ENCODE measurements around the gene PACRG.

- TF ChIP-seq, protein P1, sequence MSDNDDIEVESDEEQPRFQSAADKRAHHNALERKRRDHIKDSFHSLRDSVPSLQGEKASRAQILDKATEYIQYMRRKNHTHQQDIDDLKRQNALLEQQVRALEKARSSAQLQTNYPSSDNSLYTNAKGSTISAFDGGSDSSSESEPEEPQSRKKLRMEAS (CRISPR knock-in tag; IDR thresholded peaks at IDR 0.05) = no peak
- TF ChIP-seq, protein P2, sequence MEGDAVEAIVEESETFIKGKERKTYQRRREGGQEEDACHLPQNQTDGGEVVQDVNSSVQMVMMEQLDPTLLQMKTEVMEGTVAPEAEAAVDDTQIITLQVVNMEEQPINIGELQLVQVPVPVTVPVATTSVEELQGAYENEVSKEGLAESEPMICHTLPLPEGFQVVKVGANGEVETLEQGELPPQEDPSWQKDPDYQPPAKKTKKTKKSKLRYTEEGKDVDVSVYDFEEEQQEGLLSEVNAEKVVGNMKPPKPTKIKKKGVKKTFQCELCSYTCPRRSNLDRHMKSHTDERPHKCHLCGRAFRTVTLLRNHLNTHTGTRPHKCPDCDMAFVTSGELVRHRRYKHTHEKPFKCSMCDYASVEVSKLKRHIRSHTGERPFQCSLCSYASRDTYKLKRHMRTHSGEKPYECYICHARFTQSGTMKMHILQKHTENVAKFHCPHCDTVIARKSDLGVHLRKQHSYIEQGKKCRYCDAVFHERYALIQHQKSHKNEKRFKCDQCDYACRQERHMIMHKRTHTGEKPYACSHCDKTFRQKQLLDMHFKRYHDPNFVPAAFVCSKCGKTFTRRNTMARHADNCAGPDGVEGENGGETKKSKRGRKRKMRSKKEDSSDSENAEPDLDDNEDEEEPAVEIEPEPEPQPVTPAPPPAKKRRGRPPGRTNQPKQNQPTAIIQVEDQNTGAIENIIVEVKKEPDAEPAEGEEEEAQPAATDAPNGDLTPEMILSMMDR (IDR thresholded peaks at IDR 0.05) = no peak
- TF ChIP-seq ZNF232 (CRISPR knock-in tag; IDR thresholded peaks at IDR 0.05) = no peak
- TF ChIP-seq TP53 (CRISPR knock-in tag; IDR thresholded peaks at IDR 0.05) = no peak
- TF ChIP-seq, protein P3, sequence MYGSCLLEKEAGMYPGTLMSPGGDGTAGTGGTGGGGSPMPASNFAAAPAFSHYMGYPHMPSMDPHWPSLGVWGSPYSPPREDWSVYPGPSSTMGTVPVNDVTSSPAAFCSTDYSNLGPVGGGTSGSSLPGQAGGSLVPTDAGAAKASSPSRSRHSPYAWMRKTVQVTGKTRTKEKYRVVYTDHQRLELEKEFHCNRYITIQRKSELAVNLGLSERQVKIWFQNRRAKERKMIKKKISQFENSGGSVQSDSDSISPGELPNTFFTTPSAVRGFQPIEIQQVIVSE (CRISPR knock-in tag; IDR thresholded peaks at IDR 0.05; ENCODE audit: borderline replicate concordance) = no peak
- no peak for TF ChIP-seq RORB (CRISPR knock-in tag; IDR thresholded peaks at IDR 0.05)
- TF ChIP-seq, protein P4, sequence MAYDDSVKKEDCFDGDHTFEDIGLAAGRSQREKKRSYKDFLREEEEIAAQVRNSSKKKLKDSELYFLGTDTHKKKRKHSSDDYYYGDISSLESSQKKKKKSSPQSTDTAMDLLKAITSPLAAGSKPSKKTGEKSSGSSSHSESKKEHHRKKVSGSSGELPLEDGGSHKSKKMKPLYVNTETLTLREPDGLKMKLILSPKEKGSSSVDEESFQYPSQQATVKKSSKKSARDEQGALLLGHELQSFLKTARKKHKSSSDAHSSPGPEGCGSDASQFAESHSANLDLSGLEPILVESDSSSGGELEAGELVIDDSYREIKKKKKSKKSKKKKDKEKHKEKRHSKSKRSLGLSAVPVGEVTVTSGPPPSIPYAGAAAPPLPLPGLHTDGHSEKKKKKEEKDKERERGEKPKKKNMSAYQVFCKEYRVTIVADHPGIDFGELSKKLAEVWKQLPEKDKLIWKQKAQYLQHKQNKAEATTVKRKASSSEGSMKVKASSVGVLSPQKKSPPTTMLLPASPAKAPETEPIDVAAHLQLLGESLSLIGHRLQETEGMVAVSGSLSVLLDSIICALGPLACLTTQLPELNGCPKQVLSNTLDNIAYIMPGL (CRISPR knock-in tag; IDR thresholded peaks at IDR 0.05) = no peak
Observed at GRCh38 chr6:162701551-162701950, 26.2 kb upstream of the PACRG start.
